Measurements from ENCODE around the gene TMEM94. TPM values are rescaled to one million over a fixed set of nuclear protein-coding genes. Genes with fewer than 3 reads are reported as not detected.

The TMEM94 gene
- total and polyA plus RNA-seq, 2 of the 13 experiments (the other 11 are each of a cell fraction or from before 2014, with no cell fraction given) = 32.6 to 134 TPM

DNA sequence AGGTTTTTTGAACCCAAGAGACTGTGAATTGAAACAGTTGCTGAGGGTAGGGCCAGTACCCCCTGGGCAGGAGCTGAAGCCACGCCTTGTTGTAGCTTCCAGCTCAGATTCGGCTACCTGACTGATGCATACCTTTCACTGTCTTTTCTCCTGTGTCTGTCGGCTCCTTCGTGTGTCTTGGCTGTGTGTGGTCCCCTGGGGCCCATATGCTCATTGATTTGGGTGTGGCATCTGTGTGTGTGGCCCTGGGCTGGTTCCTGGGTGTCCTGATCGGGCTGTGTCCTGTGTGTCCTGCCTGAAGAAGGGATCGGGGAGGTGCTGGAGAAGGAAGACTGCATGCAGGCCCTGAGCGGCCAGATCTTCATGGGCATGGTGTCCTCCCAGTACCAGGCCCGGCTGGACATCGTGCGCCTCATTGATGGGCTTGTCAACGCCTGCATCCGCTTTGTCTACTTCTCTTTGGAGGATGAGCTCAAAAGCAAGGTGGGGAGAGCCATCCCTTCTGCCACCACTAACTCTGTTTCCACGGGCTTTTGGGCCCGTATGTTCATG lies 38.0 kb downstream of the TMEM94 start (continued):
- TF ChIP-seq, protein P1, sequence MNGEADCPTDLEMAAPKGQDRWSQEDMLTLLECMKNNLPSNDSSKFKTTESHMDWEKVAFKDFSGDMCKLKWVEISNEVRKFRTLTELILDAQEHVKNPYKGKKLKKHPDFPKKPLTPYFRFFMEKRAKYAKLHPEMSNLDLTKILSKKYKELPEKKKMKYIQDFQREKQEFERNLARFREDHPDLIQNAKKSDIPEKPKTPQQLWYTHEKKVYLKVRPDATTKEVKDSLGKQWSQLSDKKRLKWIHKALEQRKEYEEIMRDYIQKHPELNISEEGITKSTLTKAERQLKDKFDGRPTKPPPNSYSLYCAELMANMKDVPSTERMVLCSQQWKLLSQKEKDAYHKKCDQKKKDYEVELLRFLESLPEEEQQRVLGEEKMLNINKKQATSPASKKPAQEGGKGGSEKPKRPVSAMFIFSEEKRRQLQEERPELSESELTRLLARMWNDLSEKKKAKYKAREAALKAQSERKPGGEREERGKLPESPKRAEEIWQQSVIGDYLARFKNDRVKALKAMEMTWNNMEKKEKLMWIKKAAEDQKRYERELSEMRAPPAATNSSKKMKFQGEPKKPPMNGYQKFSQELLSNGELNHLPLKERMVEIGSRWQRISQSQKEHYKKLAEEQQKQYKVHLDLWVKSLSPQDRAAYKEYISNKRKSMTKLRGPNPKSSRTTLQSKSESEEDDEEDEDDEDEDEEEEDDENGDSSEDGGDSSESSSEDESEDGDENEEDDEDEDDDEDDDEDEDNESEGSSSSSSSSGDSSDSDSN (CRISPR knock-in tag; IDR thresholded peaks at IDR 0.05) = no peak
- TF ChIP-seq, protein P2, sequence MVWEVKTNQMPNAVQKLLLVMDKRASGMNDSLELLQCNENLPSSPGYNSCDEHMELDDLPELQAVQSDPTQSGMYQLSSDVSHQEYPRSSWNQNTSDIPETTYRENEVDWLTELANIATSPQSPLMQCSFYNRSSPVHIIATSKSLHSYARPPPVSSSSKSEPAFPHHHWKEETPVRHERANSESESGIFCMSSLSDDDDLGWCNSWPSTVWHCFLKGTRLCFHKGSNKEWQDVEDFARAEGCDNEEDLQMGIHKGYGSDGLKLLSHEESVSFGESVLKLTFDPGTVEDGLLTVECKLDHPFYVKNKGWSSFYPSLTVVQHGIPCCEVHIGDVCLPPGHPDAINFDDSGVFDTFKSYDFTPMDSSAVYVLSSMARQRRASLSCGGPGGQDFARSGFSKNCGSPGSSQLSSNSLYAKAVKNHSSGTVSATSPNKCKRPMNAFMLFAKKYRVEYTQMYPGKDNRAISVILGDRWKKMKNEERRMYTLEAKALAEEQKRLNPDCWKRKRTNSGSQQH (CRISPR knock-in tag; IDR thresholded peaks at IDR 0.05; ENCODE audit: low read depth) = no peak
- no peak for TF ChIP-seq FOXJ3 (CRISPR knock-in tag; IDR thresholded peaks at IDR 0.05; ENCODE audit: borderline replicate concordance)
- no peak for TF ChIP-seq CAMTA2 (CRISPR knock-in tag; IDR thresholded peaks at IDR 0.05; ENCODE audit: borderline replicate concordance)
- TF ChIP-seq ZNF207 (IDR thresholded peaks at IDR 0.05; ENCODE audit: borderline replicate concordance) = no peak
- TF ChIP-seq GABPA (IDR thresholded peaks at IDR 0.05; ENCODE audit: low read depth, low read length) = no peak
- no peak for TF ChIP-seq GABPA (CRISPR knock-in tag; IDR thresholded peaks at IDR 0.05; ENCODE audit: low read depth)
- TF ChIP-seq ZFYVE20 (CRISPR knock-in tag; IDR thresholded peaks at IDR 0.05; ENCODE audit: borderline replicate concordance, low read depth) = no peak
- TF ChIP-seq HOXA9 (CRISPR knock-in tag; IDR thresholded peaks at IDR 0.05; ENCODE audit: borderline replicate concordance) = no peak
- TF ChIP-seq NAIF1 (CRISPR knock-in tag; IDR thresholded peaks at IDR 0.05; ENCODE audit: borderline replicate concordance) = no peak

Data from HepG2 (cell line).